GM12878 (cell line): ENCODE data around the gene OR11G2. TPM values are rescaled to one million over a fixed set of nuclear protein-coding genes. Genes with fewer than 3 reads are reported as not detected.

ENCODE experiments used
- EGR1 ChIP-seq, 2 experiments: IDR thresholded peaks; 1 replicate in 1 of 2; 2 replicates in 1 of 2; pipeline ENCODE4 v1.6.1; 2011 to 2012; ENCODE audit warnings: low read depth in 2 of 2, low read length in 2 of 2, borderline replicate concordance in 1 of 2, mild to moderate bottlenecking in 1 of 2, moderate library complexity in 1 of 2
- SMAD5 ChIP-seq: IDR thresholded peaks from 2 replicates; pipeline ENCODE4 v1.6.1; 2016; ENCODE audit warnings: antibody characterized with exemption, low read depth
- polyA plus RNA-seq, 11 experiments: library from polyadenylated mRNA; depleted of rRNA in 4 of 11; unstranded in 6 of 11; stranded (reverse) in 5 of 11; fragments of >200 nt; fragmentation: Nextera tagmentation in 4 of 11; fragmentation: Illumina TruSeq in 1 of 11; extraction: Ambion mirVana in 4 of 11; extraction: Trizol in 1 of 11; gene quantifications; 1 replicate in 1 of 11; 2 replicates in 10 of 11; pipeline versions ENCODE4 v1.2.1 to v1.2.3, GENCODE V29; 2011 to 2016; ENCODE audit warnings: inconsistent platforms in 2 of 11, missing spikeins in 2 of 11, low read depth in 1 of 11
- small RNA-seq: library from RNA; depleted of rRNA; stranded (forward); fragments of <200 nt; gene quantifications from one replicate; pipeline ENCODE3, GENCODE V24; 2014
- total RNA-seq, 4 experiments: library from RNA; depleted of rRNA in 3 of 4; stranded (reverse); fragments of >200 nt in 3 of 4; fragmentation: Illumina TruSeq in 1 of 4; extraction: Trizol in 1 of 4; gene quantifications; 2 replicates each; pipeline versions ENCODE4 v1.2.1 to v1.2.3, GENCODE V29; 2013 to 2021
- TF ChIP-seq, protein P1 (sequence below), 3 experiments: IDR thresholded peaks in 2 of 3; conservative IDR thresholded peaks in 1 of 3; 2 replicates each; pipeline ENCODE4 v1.5.1; 2011; ENCODE audit warnings: low read depth in 3 of 3, low read length in 3 of 3, mild to moderate bottlenecking in 3 of 3, control low read depth in 2 of 3, moderate library complexity in 2 of 3, inconsistent platforms in 1 of 3, mixed read lengths in 1 of 3; ENCODE audit not compliant: control insufficient read depth in 2 of 3, insufficient read depth in 1 of 3; ENCODE audit errors: extremely low read depth in 1 of 3

OR11G2 gene
- total and polyA plus RNA-seq, 10 of the 15 experiments (the other 5 are each of a cell fraction or from before 2014, with no cell fraction given), result 0.08 TPM; not detected in 9

DNA sequence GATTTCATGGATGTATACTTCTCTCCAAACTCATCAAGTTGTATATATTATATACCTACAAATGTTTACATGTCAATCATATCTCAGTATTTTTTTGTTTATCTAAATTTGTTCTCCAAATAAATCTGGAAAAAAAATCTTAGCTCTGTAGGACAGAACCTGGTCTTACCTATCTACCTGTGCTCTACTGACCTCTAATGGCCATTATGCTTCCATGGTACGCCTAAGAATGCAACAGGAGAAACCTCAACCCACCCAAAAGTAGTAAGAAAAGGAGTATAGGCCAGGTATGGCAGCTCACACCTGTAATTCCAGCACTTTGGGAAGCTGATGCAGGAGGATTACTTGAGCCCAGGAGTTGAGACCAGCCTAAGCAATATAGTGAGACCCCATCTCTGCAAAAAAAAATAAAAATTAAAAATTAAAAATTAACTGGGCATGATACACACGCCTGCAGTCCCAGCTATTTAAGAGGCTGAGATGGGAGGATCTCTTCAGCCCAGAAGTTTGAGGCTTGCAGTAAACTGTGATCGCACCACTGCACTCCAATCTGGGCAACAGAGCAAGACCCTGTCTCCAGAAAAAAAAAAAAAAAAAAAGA lies 57.0 kb downstream of the OR11G2 start (continued):
- TF ChIP-seq, protein P1, sequence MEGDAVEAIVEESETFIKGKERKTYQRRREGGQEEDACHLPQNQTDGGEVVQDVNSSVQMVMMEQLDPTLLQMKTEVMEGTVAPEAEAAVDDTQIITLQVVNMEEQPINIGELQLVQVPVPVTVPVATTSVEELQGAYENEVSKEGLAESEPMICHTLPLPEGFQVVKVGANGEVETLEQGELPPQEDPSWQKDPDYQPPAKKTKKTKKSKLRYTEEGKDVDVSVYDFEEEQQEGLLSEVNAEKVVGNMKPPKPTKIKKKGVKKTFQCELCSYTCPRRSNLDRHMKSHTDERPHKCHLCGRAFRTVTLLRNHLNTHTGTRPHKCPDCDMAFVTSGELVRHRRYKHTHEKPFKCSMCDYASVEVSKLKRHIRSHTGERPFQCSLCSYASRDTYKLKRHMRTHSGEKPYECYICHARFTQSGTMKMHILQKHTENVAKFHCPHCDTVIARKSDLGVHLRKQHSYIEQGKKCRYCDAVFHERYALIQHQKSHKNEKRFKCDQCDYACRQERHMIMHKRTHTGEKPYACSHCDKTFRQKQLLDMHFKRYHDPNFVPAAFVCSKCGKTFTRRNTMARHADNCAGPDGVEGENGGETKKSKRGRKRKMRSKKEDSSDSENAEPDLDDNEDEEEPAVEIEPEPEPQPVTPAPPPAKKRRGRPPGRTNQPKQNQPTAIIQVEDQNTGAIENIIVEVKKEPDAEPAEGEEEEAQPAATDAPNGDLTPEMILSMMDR (IDR thresholded peaks at IDR 0.05 in 2 of 3, conservative IDR thresholded peaks at IDR 0.05 in 1 of 3; ENCODE audit: control insufficient read depth in 2 of 3, extremely low read depth in 1 of 3, insufficient read depth in 1 of 3, low read depth in 3 of 3, low read length in 3 of 3), result peak; percentile 16 to 39 (median 28); a peak in 2 of 6 replicates
- TF ChIP-seq EGR1 (IDR thresholded peaks at IDR 0.05; ENCODE audit: borderline replicate concordance in 1 of 2, low read depth in 2 of 2, low read length in 2 of 2) (no peak), SMAD5 (no peak)

Small RNA genes lying within 50 kb of the gene (small RNA-seq; reads per million reads assigned to genes)
- gene GTF2IP22, result not detected

Other genes starting within 250 kb of the OR11G2 start
Only the 7 nearest of the 15 such genes appear.
- gene OR4L1, start 130.9 kb upstream of the OR11G2 start, total RNA-seq (2014; rRNA removed), result not detected in 2 replicates
- not detected in 2 replicates for gene OR4L1, start 130.9 kb upstream of the OR11G2 start, total RNA-seq (2014; rRNA removed; fragmentation: Illumina TruSeq; extraction: Trizol)
- gene OR4L1, start 130.9 kb upstream of the OR11G2 start, total RNA-seq (2021), result not detected in 2 replicates
- gene OR4L1, start 130.9 kb upstream of the OR11G2 start, polyA plus RNA-seq (2011; rRNA removed), result not detected in 2 replicates
- gene OR4L1, start 130.9 kb upstream of the OR11G2 start, polyA plus RNA-seq (2014; fragmentation: Illumina TruSeq; extraction: Trizol), result not detected in 2 replicates
- gene OR4L1, start 130.9 kb upstream of the OR11G2 start, polyA plus RNA-seq (2014; fragmentation: Nextera tagmentation; extraction: Ambion mirVana), result not detected
- not detected in 2 replicates for gene OR4L1, start 130.9 kb upstream of the OR11G2 start, polyA plus RNA-seq (2014; rRNA removed)
- not detected for gene OR4L1, start 130.9 kb upstream of the OR11G2 start, polyA plus RNA-seq (2016; fragmentation: Nextera tagmentation; extraction: Ambion mirVana)
- gene OR4K17, start 80.2 kb upstream of the OR11G2 start, total RNA-seq (2014; rRNA removed), result not detected in 2 replicates
- gene OR4K17, start 80.2 kb upstream of the OR11G2 start, total RNA-seq (2014; rRNA removed; fragmentation: Illumina TruSeq; extraction: Trizol), result not detected in 2 replicates
- gene OR4K17, start 80.2 kb upstream of the OR11G2 start, total RNA-seq (2021), result not detected in 2 replicates
- not detected in 2 replicates for gene OR4K17, start 80.2 kb upstream of the OR11G2 start, polyA plus RNA-seq (2011; rRNA removed)
- not detected in 2 replicates for gene OR4K17, start 80.2 kb upstream of the OR11G2 start, polyA plus RNA-seq (2014; fragmentation: Illumina TruSeq; extraction: Trizol)
- gene OR4K17, start 80.2 kb upstream of the OR11G2 start, polyA plus RNA-seq (2014; fragmentation: Nextera tagmentation; extraction: Ambion mirVana), result not detected
- not detected in 2 replicates for gene OR4K17, start 80.2 kb upstream of the OR11G2 start, polyA plus RNA-seq (2014; rRNA removed)
- gene OR4K17, start 80.2 kb upstream of the OR11G2 start, polyA plus RNA-seq (2016; fragmentation: Nextera tagmentation; extraction: Ambion mirVana), result not detected
- not detected in 2 replicates for gene OR4N5, start 52.1 kb upstream of the OR11G2 start, total RNA-seq (2014; rRNA removed)
- gene OR4N5, start 52.1 kb upstream of the OR11G2 start, total RNA-seq (2014; rRNA removed; fragmentation: Illumina TruSeq; extraction: Trizol), result not detected in 2 replicates
- not detected in 2 replicates for gene OR4N5, start 52.1 kb upstream of the OR11G2 start, total RNA-seq (2021)
- gene OR4N5, start 52.1 kb upstream of the OR11G2 start, polyA plus RNA-seq (2011; rRNA removed), result not detected in 2 replicates
- not detected in 2 replicates for gene OR4N5, start 52.1 kb upstream of the OR11G2 start, polyA plus RNA-seq (2014; fragmentation: Illumina TruSeq; extraction: Trizol)
- gene OR4N5, start 52.1 kb upstream of the OR11G2 start, polyA plus RNA-seq (2014; fragmentation: Nextera tagmentation; extraction: Ambion mirVana), result not detected
- not detected in 2 replicates for gene OR4N5, start 52.1 kb upstream of the OR11G2 start, polyA plus RNA-seq (2014; rRNA removed)
- gene OR4N5, start 52.1 kb upstream of the OR11G2 start, polyA plus RNA-seq (2016; fragmentation: Nextera tagmentation; extraction: Ambion mirVana), result not detected
- not detected in 2 replicates for gene OR11H6, start 32.8 kb downstream of the OR11G2 start, total RNA-seq (2014; rRNA removed)
- not detected in 2 replicates for gene OR11H6, start 32.8 kb downstream of the OR11G2 start, total RNA-seq (2014; rRNA removed; fragmentation: Illumina TruSeq; extraction: Trizol)
- gene OR11H6, start 32.8 kb downstream of the OR11G2 start, total RNA-seq (2021), result not detected in 2 replicates
- not detected in 2 replicates for gene OR11H6, start 32.8 kb downstream of the OR11G2 start, polyA plus RNA-seq (2011; rRNA removed)
- gene OR11H6, start 32.8 kb downstream of the OR11G2 start, polyA plus RNA-seq (2014; fragmentation: Illumina TruSeq; extraction: Trizol), result not detected in 2 replicates
- gene OR11H6, start 32.8 kb downstream of the OR11G2 start, polyA plus RNA-seq (2014; fragmentation: Nextera tagmentation; extraction: Ambion mirVana), result not detected
- gene OR11H6, start 32.8 kb downstream of the OR11G2 start, polyA plus RNA-seq (2014; rRNA removed), result not detected in 2 replicates
- gene OR11H6, start 32.8 kb downstream of the OR11G2 start, polyA plus RNA-seq (2016; fragmentation: Nextera tagmentation; extraction: Ambion mirVana), result not detected
- not detected in 2 replicates for gene OR11H7, start 38.1 kb downstream of the OR11G2 start, total RNA-seq (2014; rRNA removed)
- gene OR11H7, start 38.1 kb downstream of the OR11G2 start, total RNA-seq (2014; rRNA removed; fragmentation: Illumina TruSeq; extraction: Trizol), result not detected in 2 replicates
- not detected in 2 replicates for gene OR11H7, start 38.1 kb downstream of the OR11G2 start, total RNA-seq (2021)
- gene OR11H7, start 38.1 kb downstream of the OR11G2 start, polyA plus RNA-seq (2011; rRNA removed), result not detected in 2 replicates
- not detected in 2 replicates for gene OR11H7, start 38.1 kb downstream of the OR11G2 start, polyA plus RNA-seq (2014; fragmentation: Illumina TruSeq; extraction: Trizol)
- under 1 TPM in 1 of 2 experiments, not detected in 1; 0.10 TPM for gene OR11H7, start 38.1 kb downstream of the OR11G2 start, polyA plus RNA-seq (2014; fragmentation: Nextera tagmentation; extraction: Ambion mirVana)
- not detected in 2 replicates for gene OR11H7, start 38.1 kb downstream of the OR11G2 start, polyA plus RNA-seq (2014; rRNA removed)
- not detected for gene OR11H7, start 38.1 kb downstream of the OR11G2 start, polyA plus RNA-seq (2016; fragmentation: Nextera tagmentation; extraction: Ambion mirVana)
- not detected in 2 replicates for gene OR11H4, start 48.4 kb downstream of the OR11G2 start, total RNA-seq (2014; rRNA removed)
- gene OR11H4, start 48.4 kb downstream of the OR11G2 start, total RNA-seq (2014; rRNA removed; fragmentation: Illumina TruSeq; extraction: Trizol), result not detected in 2 replicates
- gene OR11H4, start 48.4 kb downstream of the OR11G2 start, total RNA-seq (2021), result not detected in 2 replicates
- not detected in 2 replicates for gene OR11H4, start 48.4 kb downstream of the OR11G2 start, polyA plus RNA-seq (2011; rRNA removed)
- not detected in 2 replicates for gene OR11H4, start 48.4 kb downstream of the OR11G2 start, polyA plus RNA-seq (2014; fragmentation: Illumina TruSeq; extraction: Trizol)
- gene OR11H4, start 48.4 kb downstream of the OR11G2 start, polyA plus RNA-seq (2014; fragmentation: Nextera tagmentation; extraction: Ambion mirVana), result not detected
- gene OR11H4, start 48.4 kb downstream of the OR11G2 start, polyA plus RNA-seq (2014; rRNA removed), result not detected in 2 replicates
- gene OR11H4, start 48.4 kb downstream of the OR11G2 start, polyA plus RNA-seq (2016; fragmentation: Nextera tagmentation; extraction: Ambion mirVana), result not detected
- gene TTC5, start 115.1 kb downstream of the OR11G2 start, total RNA-seq (2014; rRNA removed), result 11.4 and 11.8 TPM in 2 replicates
- 15.3 and 15.7 TPM in 2 replicates for gene TTC5, start 115.1 kb downstream of the OR11G2 start, total RNA-seq (2014; rRNA removed; fragmentation: Illumina TruSeq; extraction: Trizol)
- 15.9 and 16.6 TPM in 2 replicates for gene TTC5, start 115.1 kb downstream of the OR11G2 start, total RNA-seq (2021)
- 21.6 and 22.5 TPM in 2 replicates for gene TTC5, start 115.1 kb downstream of the OR11G2 start, polyA plus RNA-seq (2011; rRNA removed)
- gene TTC5, start 115.1 kb downstream of the OR11G2 start, polyA plus RNA-seq (2014; fragmentation: Illumina TruSeq; extraction: Trizol), result 7.3 and 9.7 TPM in 2 replicates
- 1 to 10 TPM; 6.9 to 7.6 TPM for gene TTC5, start 115.1 kb downstream of the OR11G2 start, polyA plus RNA-seq (2014; fragmentation: Nextera tagmentation; extraction: Ambion mirVana)
- 7.6 and 8.0 TPM in 2 replicates for gene TTC5, start 115.1 kb downstream of the OR11G2 start, polyA plus RNA-seq (2014; rRNA removed)
- gene TTC5, start 115.1 kb downstream of the OR11G2 start, polyA plus RNA-seq (2016; fragmentation: Nextera tagmentation; extraction: Ambion mirVana), result 10 to 100 TPM; 20.9 to 21.3 TPM